Measurements from ENCODE around the gene DMD. TPM values are rescaled to one million over a fixed set of nuclear protein-coding genes. Genes with fewer than 3 reads are reported as not detected.

DMD gene
- total RNA-seq, 1 donor from 2014 or later: 22.9 TPM

GRCh38 chrX:32118832-32119231 lies 1092.5 kb downstream of the DMD start:
- Mint-ChIP-seq H3K9me3 (no peaks in the 10 kb centered on the region), H3K4me3 (no peak overlapping the region), H3K4me1 (no peaks in the 10 kb centered on the region), H3K36me3 (ENCODE audit: low read depth) (no peaks in the 10 kb centered on the region), H3K27me3 (no peaks in the 10 kb centered on the region), H3K27ac (no peak overlapping the region)
- no peak for ATAC-seq (ENCODE audit: low read depth)
- ChIA-PET POLR2A (no interaction called here), CTCF (no interaction called here)
- TF ChIP-seq, protein P1, sequence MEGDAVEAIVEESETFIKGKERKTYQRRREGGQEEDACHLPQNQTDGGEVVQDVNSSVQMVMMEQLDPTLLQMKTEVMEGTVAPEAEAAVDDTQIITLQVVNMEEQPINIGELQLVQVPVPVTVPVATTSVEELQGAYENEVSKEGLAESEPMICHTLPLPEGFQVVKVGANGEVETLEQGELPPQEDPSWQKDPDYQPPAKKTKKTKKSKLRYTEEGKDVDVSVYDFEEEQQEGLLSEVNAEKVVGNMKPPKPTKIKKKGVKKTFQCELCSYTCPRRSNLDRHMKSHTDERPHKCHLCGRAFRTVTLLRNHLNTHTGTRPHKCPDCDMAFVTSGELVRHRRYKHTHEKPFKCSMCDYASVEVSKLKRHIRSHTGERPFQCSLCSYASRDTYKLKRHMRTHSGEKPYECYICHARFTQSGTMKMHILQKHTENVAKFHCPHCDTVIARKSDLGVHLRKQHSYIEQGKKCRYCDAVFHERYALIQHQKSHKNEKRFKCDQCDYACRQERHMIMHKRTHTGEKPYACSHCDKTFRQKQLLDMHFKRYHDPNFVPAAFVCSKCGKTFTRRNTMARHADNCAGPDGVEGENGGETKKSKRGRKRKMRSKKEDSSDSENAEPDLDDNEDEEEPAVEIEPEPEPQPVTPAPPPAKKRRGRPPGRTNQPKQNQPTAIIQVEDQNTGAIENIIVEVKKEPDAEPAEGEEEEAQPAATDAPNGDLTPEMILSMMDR (IDR thresholded peaks at IDR 0.05): no peak
- DNase-seq: no peak
- intact Hi-C loops (cut with micrococcal nuclease): no loop called here

DNA sequence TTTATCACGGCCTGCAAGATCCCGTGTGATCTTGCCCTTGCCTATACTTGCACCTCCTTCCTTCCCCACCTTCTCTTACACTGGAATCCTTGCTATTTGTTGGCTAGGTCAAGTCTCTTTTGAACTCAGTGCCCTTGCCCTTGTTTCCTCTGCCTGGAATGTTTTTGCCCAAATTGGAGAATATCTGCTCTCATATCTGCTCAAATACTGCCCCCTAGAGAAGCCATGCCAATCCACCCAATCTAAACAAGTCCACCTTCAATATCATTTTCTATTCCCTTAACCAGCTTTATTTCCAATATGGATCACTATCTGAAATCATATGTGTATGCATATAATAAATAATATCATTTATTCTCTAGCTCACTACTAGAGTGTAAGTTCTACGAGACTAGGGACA lies 1095.3 kb downstream of the DMD start:
- Mint-ChIP-seq H3K27ac (no peak overlapping the region), H3K9me3 (no peaks in the 10 kb centered on the region), H3K27me3 (no peaks in the 10 kb centered on the region), H3K36me3 (ENCODE audit: low read depth) (no peaks in the 10 kb centered on the region), H3K4me1 (no peaks in the 10 kb centered on the region), H3K4me3 (no peak overlapping the region)
- POLR2A ChIA-PET: no interaction called here
- TF ChIP-seq, protein P1 (IDR thresholded peaks at IDR 0.05): no peak
- no peak for ATAC-seq (ENCODE audit: low read depth)
- no peak for DNase-seq
- intact Hi-C loops (cut with micrococcal nuclease): no loop called here
- CTCF ChIA-PET: no interaction called here

DNA sequence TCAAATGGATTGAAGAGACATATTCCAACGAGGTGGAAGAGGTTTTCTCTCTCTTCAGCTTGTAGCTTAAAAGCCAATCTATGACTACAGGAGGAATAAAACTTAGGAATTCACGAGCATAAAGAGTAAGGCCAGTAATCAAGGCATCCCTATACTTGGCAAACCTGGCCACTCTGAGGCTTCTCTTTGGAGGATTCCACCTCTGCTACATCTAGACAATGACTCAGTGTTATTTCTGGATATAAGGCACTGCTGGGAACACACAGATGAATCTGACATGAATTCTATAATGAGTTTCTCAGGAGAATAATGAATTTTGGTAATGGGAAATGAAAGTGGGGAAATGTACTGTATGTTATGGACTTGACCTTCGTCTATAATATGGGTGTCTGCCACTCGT lies 1123.7 kb downstream of the DMD start:
- Mint-ChIP-seq H3K36me3 (ENCODE audit: low read depth) (no peaks in the 10 kb centered on the region), H3K4me1 (no peaks in the 10 kb centered on the region), H3K27ac (no peak overlapping the region), H3K4me3 (no peak overlapping the region), H3K27me3 (no peaks in the 10 kb centered on the region), H3K9me3 (no peaks in the 10 kb centered on the region)
- POLR2A ChIA-PET: no interaction called here
- intact Hi-C loops (cut with micrococcal nuclease): no loop called here
- TF ChIP-seq, protein P1 (IDR thresholded peaks at IDR 0.05): no peak
- CTCF ChIA-PET: no interaction called here
- ATAC-seq (ENCODE audit: low read depth): no peak
- no peak for DNase-seq

- intact Hi-C loops (cut with micrococcal nuclease): no loop called here
- H3K4me1 Mint-ChIP-seq: no peaks in the 10 kb centered on the region
- ChIA-PET CTCF (no interaction called here), POLR2A (no interaction called here)
- H3K9me3 Mint-ChIP-seq: no peaks in the 10 kb centered on the region
- H3K27me3 Mint-ChIP-seq: no peaks in the 10 kb centered on the region
- TF ChIP-seq, protein P1 (IDR thresholded peaks at IDR 0.05): no peak
- no peak overlapping the region for H3K27ac Mint-ChIP-seq
- H3K4me3 Mint-ChIP-seq: no peak overlapping the region
- DNase-seq (no peak), ATAC-seq (ENCODE audit: low read depth) (no peak)
- H3K36me3 Mint-ChIP-seq (ENCODE audit: low read depth): no peaks in the 10 kb centered on the region
Measured at GRCh38 chrX:32084757-32085156, 1126.6 kb downstream of the DMD start.

- CTCF ChIA-PET: no interaction called here
- H3K27ac Mint-ChIP-seq: no peak overlapping the region
Measured at GRCh38 chrX:32048285-32048684, 1163.1 kb downstream of the DMD start.

More at GRCh38 chrX:32048285-32048684, 1163.1 kb downstream of the DMD start:
- intact Hi-C loops (cut with micrococcal nuclease): no loop called here
- Mint-ChIP-seq H3K4me1 (no peaks in the 10 kb centered on the region), H3K9me3 (no peaks in the 10 kb centered on the region), H3K27me3 (no peaks in the 10 kb centered on the region), H3K36me3 (ENCODE audit: low read depth) (no peaks in the 10 kb centered on the region), H3K4me3 (no peak overlapping the region)
- TF ChIP-seq, protein P1 (IDR thresholded peaks at IDR 0.05): no peak
- ATAC-seq (ENCODE audit: low read depth): no peak
- DNase-seq: no peak
- POLR2A ChIA-PET: no interaction called here
